Panc1 (cell line): ENCODE data around the gene NDUFB6. TPM values are rescaled to one million over a fixed set of nuclear protein-coding genes. Genes with fewer than 3 reads are reported as not detected.

Experiments
- ATAC-seq: fragments of 200-7000 bp; cut with Tn5 transposase; 2 replicates; pipeline ENCODE4 v1.9.1; 2020; ENCODE audit warnings: mild to moderate bottlenecking, moderate library complexity
- BruUV-seq: library from RNA; stranded (reverse); fragments of 400-500 nt; replicated peaks from 2 replicates; lab custom pipeline; 2021; lab: Mats Ljungman, UMichigan
- CTCF ChIA-PET: fragments of 300-600 bp; sonication (Branson Sonifier 250); formaldehyde crosslinking; loops from one replicate; lab custom pipeline; 2022; ENCODE audit warnings: antibody characterized with exemption; lab: Charles Lee
- POLR2A ChIA-PET: fragments of 300-600 bp; sonication (Branson Sonifier 250); formaldehyde crosslinking; loops from one replicate; lab custom pipeline; 2022; ENCODE audit warnings: antibody characterized with exemption; lab: Charles Lee
- DNase-seq: peaks from one replicate; pipeline ENCODE4 v3.0.0-alpha.2; 2010; ENCODE audit warnings: low read depth, low spot score
- H3K27ac ChIP-seq: 2 replicates; pipeline ENCODE4 v1.5.1; 2011; ENCODE audit warnings: mild to moderate bottlenecking, low read length, inconsistent platforms
- H3K27me3 ChIP-seq: fragments of 200-500 bp; sonication (Bioruptor generic); 2 replicates; pipeline ENCODE4 v1.6.0; 2014; ENCODE audit warnings: low read length, inconsistent platforms; ENCODE audit not compliant: control insufficient read depth, insufficient read depth
- H3K36me3 ChIP-seq: fragments of 200-500 bp; sonication (Bioruptor generic); 2 replicates; pipeline ENCODE4 v1.5.1; 2014; ENCODE audit warnings: inconsistent platforms, mild to moderate bottlenecking, low read length, moderate library complexity; ENCODE audit not compliant: control insufficient read depth, insufficient read depth
- H3K4me1 ChIP-seq: 2 replicates; pipeline ENCODE4 v1.5.1; 2011; ENCODE audit warnings: inconsistent platforms, mild to moderate bottlenecking, low read length, moderate library complexity; ENCODE audit not compliant: control insufficient read depth, insufficient read depth
- H3K4me3 ChIP-seq, 2 experiments: 2 replicates each; pipeline ENCODE4 v1.5.1; 2011 to 2012; ENCODE audit warnings: low read depth in 2 of 2, low read length in 2 of 2, mild to moderate bottlenecking in 2 of 2, inconsistent platforms in 1 of 2, moderate library complexity in 1 of 2
- H3K9me3 ChIP-seq: fragments of 200-500 bp; sonication (Bioruptor generic); 2 replicates; pipeline ENCODE4 v1.5.1; 2014; ENCODE audit warnings: low read depth, mild to moderate bottlenecking, inconsistent platforms, low read length, moderate library complexity; ENCODE audit not compliant: control insufficient read depth, insufficient read depth
- CTCF ChIP-seq: fragments of 450-650 bp; IDR thresholded peaks from 2 replicates; pipeline ENCODE4 v1.5.1; 2017; ENCODE audit warnings: mild to moderate bottlenecking
- POLR2AphosphoS5 ChIP-seq: IDR thresholded peaks from 2 replicates; pipeline ENCODE4 v1.6.1; 2012; ENCODE audit warnings: mild to moderate bottlenecking, low read depth, low read length, moderate library complexity
- REST ChIP-seq, 2 experiments: IDR thresholded peaks; 2 replicates each; pipeline ENCODE4 v1.6.1; 2011 to 2012; ENCODE audit warnings: low read depth in 2 of 2, control low read depth in 1 of 2, low read length in 1 of 2, mild to moderate bottlenecking in 1 of 2, moderate library complexity in 1 of 2; ENCODE audit not compliant: insufficient read depth in 1 of 2
- SIN3A ChIP-seq: IDR thresholded peaks from 2 replicates; pipeline ENCODE4 v1.6.1; 2012; ENCODE audit warnings: low read depth, mild to moderate bottlenecking, low read length, moderate library complexity, borderline replicate concordance; ENCODE audit not compliant: insufficient read depth
- TCF7L2 ChIP-seq: IDR thresholded peaks from 2 replicates; pipeline ENCODE4 v1.6.1; 2011; ENCODE audit warnings: mild to moderate bottlenecking, low read depth, low read length, inconsistent platforms
- in situ Hi-C: cut with HindIII; loops from 2 replicates; pipeline ENCODE4 v1.10.0; 2016; ENCODE audit warnings: low sequenced_read_pairs, low pct_unique_long_range_greater_than_20kb
- intact Hi-C: fragments of 100-400 bp; cut with micrococcal nuclease; formaldehyde crosslinking; loops from one replicate; pipeline ENCODE4 v1.10.0; 2022; ENCODE audit not compliant: unreplicated experiment
- total RNA-seq: library from RNA; stranded (reverse); gene quantifications from one replicate; pipeline ENCODE4 v1.2.1, GENCODE V29; 2021; ENCODE audit not compliant: unreplicated experiment

The NDUFB6 gene
- total RNA-seq, 1 experiment from 2014 or later = 85.3 TPM

- CTCF ChIA-PET = interaction anchor here (0.5 to 1.0 kb wide), 4 partner anchors 19 to 1073 kb away, joined by 3 to 4 read pairs (median 3); no protein-coding TSS in a partner anchor
- in situ Hi-C loops = loop anchor here (25.0 kb wide), 1 partner anchor 411 kb away; no protein-coding TSS in a partner anchor
- BruUV-seq = no TSS peak
Measured at GRCh38 chr9:32551276-32552051, 21.5 kb downstream of the NDUFB6 start.

DNA sequence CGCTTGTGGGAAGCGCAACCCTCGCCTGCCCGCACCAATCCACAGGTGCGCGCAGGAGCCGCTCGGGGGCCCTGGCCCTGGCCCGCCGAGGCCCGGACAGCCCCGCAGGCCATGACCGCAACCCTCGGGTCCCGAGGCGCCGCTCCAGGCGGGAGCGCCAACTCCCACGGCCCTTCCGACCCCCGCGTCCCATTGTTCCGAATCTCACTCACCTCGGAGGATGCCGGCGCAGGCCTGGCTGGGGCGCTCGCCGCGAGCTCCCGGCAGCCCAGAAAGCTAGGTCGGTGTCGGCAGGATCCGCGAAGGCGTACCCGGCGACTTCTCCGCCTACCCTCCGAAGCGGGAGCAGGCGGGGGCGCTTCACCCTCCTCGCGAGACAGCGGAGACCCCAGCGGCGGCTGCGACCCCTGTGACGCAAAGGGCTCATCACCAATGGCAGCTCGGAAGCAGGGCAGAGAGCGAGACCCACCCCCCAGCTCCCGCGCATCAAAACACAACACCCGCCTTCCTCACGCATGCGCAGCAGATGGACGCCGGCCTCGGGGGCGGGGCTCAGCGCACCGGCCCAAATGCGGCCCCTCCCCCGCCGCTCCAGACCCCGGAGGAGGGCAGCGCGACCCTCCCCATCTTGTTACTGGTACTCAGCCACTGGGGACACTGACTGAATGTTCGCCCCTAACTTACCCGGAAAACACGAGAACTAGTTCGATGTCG is 22.2 kb downstream of the NDUFB6 start:
- DNase-seq (no peak), ATAC-seq (peak; percentile 82)
- H3K4me3 ChIP-seq = peak overlapping the region; percentile 54 to 78
- BruUV-seq = no TSS peak
- TF ChIP-seq TCF7L2 (peak; percentile 67; the same call in 1 of the 2 replicates), POLR2AphosphoS5 (peak; percentile 61; the same call in 1 of the 2 replicates), REST (IDR thresholded peaks at IDR 0.05; ENCODE audit: insufficient read depth in 1 of 2, low read depth in 2 of 2, low read length in 1 of 2) (no peak), SIN3A (peak; percentile 36; the same call in 1 of the 2 replicates), CTCF (no peak)
- intact Hi-C loops (no loop called here), in situ Hi-C loops (loop anchor here (25.0 kb wide), 1 partner anchor 412 kb away; no protein-coding TSS in a partner anchor)
- peaks cover 16% of the 10 kb centered on the region for H3K4me1 ChIP-seq
- H3K27ac ChIP-seq = peak overlapping the region; percentile 84
- ChIA-PET POLR2A (interaction anchor here (0.6 to 1.2 kb wide), 3 partner anchors 13 to 472 kb away, joined by 3 to 4 read pairs (median 4); partner anchors contain the start of gene ACO1), CTCF (interaction anchor here (0.5 to 1.0 kb wide), 4 partner anchors 18 to 1073 kb away, joined by 3 to 4 read pairs (median 3); no protein-coding TSS in a partner anchor)
- no peaks in the 10 kb centered on the region; the same call in 1 of the 2 replicates for H3K36me3 ChIP-seq
- no peaks in the 10 kb centered on the region for H3K27me3 ChIP-seq
- H3K9me3 ChIP-seq = no peaks in the 10 kb centered on the region

More at GRCh38 chr9:32551276-32552051, 21.5 kb downstream of the NDUFB6 start:
- DNase-seq (peak; percentile 52), ATAC-seq (peak; percentile 47)
- Histone ChIP-seq H3K27me3 (no peaks in the 10 kb centered on the region), H3K4me3 (peak overlapping the region; percentile 54 to 78), H3K36me3 (no peaks in the 10 kb centered on the region; the same call in 1 of the 2 replicates), H3K4me1 (peaks cover 16% of the 10 kb centered on the region), H3K9me3 (no peaks in the 10 kb centered on the region), H3K27ac (peak overlapping the region; percentile 84)
- POLR2A ChIA-PET = interaction anchor here (0.6 to 1.2 kb wide), 4 partner anchors 12 to 966 kb away, joined by 3 to 12 read pairs (median 4); partner anchors contain the start of gene ACO1
- TF ChIP-seq TCF7L2 = no peak
- TF ChIP-seq SIN3A = no peak
- no peak for TF ChIP-seq POLR2AphosphoS5
- no peak for TF ChIP-seq REST (IDR thresholded peaks at IDR 0.05; ENCODE audit: insufficient read depth in 1 of 2, low read depth in 2 of 2, low read length in 1 of 2)
- intact Hi-C loops = no loop called here
